AG04450 (cell line): ENCODE results near the gene ADAMTSL4. TPM values are rescaled to one million over a fixed set of nuclear protein-coding genes. Genes with fewer than 3 reads are reported as not detected.

Source experiments
- CTCF ChIA-PET: fragments of 300-600, 350-600 bp; formaldehyde crosslinking; extraction: SDS; loops from one replicate; lab custom pipeline; 2022; ENCODE audit warnings: antibody characterized with exemption, inconsistent platforms; lab: Charles Lee
- POLR2A ChIA-PET: fragments of 350-600 bp; formaldehyde crosslinking; extraction: SDS; loops from one replicate; lab custom pipeline; 2021; ENCODE audit warnings: antibody characterized with exemption, inconsistent platforms; lab: Yijun Ruan, JAX
- DNase-seq: peaks from one replicate; pipeline ENCODE4 v3.0.0-alpha.2; 2011; ENCODE audit warnings: low read depth, low spot score
- H3K27ac ChIP-seq: one replicate; pipeline ENCODE4 v1.5.1; 2012; ENCODE audit warnings: low read depth, low read length, control low read depth
- H3K27me3 ChIP-seq: one replicate; pipeline ENCODE4 v1.6.0; 2012; ENCODE audit warnings: low read length; ENCODE audit not compliant: control insufficient read depth, insufficient read depth
- H3K4me3 ChIP-seq: 2 replicates; pipeline ENCODE4 v1.5.1; 2011; ENCODE audit warnings: mild to moderate bottlenecking, low read depth, low read length, control low read depth
- H3K9me3 ChIP-seq: 2 replicates; pipeline ENCODE4 v1.5.1; 2012; ENCODE audit warnings: low read length; ENCODE audit not compliant: control insufficient read depth, insufficient read depth
- polyA plus RNA-seq: library from polyadenylated mRNA; depleted of rRNA; stranded (reverse); fragments of >200 nt; gene quantifications from 2 replicates; pipeline ENCODE4 v1.2.3, GENCODE V29; 2011
- TF ChIP-seq, protein P1 (sequence below): IDR thresholded peaks from 2 replicates; pipeline ENCODE4 v1.5.1; 2011; ENCODE audit warnings: low read depth, low read length, control low read depth, inconsistent platforms

The ADAMTSL4 gene
- polyA plus RNA-seq, 1 experiment, result 4.2 TPM

DNA sequence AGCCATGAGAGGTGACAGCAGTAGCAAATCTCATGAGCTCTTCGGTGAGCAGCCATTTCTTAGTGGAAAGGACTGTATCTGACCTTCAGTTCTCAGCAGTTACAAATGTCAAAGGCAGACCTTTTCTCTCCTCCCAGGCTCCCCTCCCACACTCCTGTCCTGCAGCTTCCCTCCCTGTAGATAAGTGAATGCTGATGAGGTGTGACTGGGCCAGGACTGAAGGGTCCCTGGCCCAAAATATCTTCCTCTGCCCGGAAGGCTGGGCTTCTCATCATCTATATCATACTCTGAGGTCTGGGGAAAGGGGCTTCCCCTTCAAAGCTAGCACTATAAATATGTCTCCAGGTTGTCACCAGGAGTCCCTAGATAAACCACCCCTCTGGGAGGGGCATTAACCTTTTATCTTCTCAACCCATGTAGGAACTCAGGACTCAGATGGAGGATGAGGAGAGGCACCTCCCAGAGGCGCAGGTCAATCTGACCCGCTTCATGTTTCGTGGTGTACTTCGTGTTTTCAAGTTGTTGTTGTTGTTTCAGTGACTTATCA lies 3.6 kb upstream of the ADAMTSL4 start:
- CTCF ChIA-PET, result interaction anchor here (2.3 to 7.2 kb wide), 2 partner anchors 13 to 15 kb away, joined by 18 to 64 read pairs; no protein-coding TSS in a partner anchor
- TF ChIP-seq, protein P1, sequence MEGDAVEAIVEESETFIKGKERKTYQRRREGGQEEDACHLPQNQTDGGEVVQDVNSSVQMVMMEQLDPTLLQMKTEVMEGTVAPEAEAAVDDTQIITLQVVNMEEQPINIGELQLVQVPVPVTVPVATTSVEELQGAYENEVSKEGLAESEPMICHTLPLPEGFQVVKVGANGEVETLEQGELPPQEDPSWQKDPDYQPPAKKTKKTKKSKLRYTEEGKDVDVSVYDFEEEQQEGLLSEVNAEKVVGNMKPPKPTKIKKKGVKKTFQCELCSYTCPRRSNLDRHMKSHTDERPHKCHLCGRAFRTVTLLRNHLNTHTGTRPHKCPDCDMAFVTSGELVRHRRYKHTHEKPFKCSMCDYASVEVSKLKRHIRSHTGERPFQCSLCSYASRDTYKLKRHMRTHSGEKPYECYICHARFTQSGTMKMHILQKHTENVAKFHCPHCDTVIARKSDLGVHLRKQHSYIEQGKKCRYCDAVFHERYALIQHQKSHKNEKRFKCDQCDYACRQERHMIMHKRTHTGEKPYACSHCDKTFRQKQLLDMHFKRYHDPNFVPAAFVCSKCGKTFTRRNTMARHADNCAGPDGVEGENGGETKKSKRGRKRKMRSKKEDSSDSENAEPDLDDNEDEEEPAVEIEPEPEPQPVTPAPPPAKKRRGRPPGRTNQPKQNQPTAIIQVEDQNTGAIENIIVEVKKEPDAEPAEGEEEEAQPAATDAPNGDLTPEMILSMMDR, result no peak
- Histone ChIP-seq H3K27me3 (no peaks in the 10 kb centered on the region), H3K9me3 (no peaks in the 10 kb centered on the region), H3K27ac (no peak overlapping the region), H3K4me3 (no peak overlapping the region)
- POLR2A ChIA-PET, result no interaction called here
- no peak for DNase-seq

DNA sequence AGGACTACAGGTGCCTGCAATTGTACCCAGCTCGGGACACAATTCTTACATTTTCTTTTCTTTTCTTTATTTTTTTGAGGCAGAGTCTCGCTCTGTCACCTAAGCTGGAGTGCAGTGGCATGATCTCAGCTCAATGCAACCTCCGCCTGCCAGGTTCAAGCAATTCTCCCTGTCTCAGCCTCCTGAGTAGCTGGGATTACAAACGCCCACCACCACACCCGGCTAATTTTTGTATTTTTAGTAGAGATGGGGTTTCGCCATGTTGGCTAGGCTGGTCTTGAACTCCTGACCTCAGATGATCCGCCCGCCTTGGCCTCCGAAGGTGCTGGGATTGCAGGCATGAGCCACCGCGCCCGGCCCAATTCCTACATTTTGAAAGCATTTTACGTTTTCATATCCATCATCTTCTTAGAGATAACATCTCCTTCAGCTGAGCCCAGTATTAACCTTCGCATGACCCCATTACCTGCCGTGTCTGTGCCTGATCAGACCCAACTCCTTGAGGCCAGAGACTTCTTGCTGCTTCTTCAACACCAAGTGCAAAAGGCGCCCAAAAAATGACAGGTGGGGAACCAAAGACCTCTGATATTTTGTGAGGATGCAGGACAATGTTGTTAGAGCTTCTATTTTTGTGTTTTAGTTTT lies 2.8 kb upstream of the ADAMTSL4 start:
- Histone ChIP-seq H3K9me3 (no peaks in the 10 kb centered on the region), H3K27me3 (no peaks in the 10 kb centered on the region), H3K27ac (no peak overlapping the region), H3K4me3 (no peak overlapping the region)
- CTCF ChIA-PET, result interaction anchor here (2.4 to 7.2 kb wide), 2 partner anchors 14 kb away, joined by 9 to 64 read pairs; no protein-coding TSS in a partner anchor
- POLR2A ChIA-PET, result no interaction called here
- TF ChIP-seq, protein P1, result no peak
- no peak for DNase-seq

DNA sequence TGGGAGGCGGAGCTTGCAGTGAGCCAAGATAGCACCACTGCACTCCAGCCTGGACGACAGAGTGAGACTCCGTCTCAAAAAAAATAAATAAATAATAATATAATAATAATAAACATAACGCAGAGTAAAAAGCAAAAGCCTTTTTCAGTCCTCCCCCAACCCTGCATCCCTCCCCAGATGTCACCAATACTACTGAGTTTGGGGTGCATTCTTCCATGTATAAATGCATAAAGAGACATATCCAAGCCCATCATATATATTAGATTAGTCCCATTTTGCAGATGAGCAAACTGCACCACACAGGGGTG lies 930 bp upstream of the ADAMTSL4 start:
- H3K4me3 ChIP-seq, result peak overlapping the region; percentile 64
- no peak for DNase-seq
- CTCF ChIA-PET, result interaction anchor here (0.6 to 7.2 kb wide), 4 partner anchors 11 to 27 kb away, joined by 3 to 64 read pairs (median 6); no protein-coding TSS in a partner anchor
- H3K9me3 ChIP-seq, result no peaks in the 10 kb centered on the region
- TF ChIP-seq, protein P1, result no peak
- no peaks in the 10 kb centered on the region for H3K27me3 ChIP-seq
- POLR2A ChIA-PET, result interaction anchor here (0.7 to 1.1 kb wide), 3 partner anchors 13 to 33 kb away, joined by 3 to 4 read pairs (median 4); partner anchors contain the start of gene FALEC
- no peak overlapping the region for H3K27ac ChIP-seq

DNA sequence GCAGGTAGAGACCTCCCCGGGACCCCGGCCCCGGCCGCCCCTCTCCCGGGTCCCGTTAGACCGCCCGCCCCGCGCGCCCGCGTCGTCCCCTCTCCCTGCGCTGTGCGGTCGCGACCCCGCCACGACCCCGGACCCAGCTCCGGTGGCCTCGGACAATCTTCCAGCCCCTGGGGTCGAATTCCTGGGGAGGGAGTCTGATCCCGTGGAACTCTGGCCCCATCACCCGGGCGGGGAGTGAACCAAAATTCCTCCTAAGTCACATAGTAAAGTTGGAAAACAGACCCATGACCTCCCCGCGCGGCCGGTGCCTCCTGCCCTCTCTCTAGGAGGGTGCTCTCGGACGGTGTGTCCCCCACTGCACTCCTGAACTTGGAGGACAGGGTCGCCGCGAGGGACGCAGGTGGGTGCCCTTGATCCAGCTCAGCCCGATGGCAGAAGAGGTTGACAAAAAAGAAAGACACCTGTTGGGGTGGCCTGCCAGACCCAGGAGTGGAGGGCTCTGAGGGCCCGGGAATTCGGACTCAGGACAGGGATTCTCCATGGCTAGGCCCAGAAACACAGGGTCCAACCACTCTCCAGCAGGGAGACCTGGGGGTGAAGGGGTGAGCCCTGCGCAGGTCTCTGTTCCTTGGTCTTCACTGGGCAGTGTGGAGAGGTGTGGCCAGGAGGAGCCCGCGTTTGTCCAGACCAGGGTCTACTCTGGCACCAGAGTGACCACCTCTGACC lies 451 bp downstream of the ADAMTSL4 start:
- POLR2A ChIA-PET, result no interaction called here
- no peaks in the 10 kb centered on the region for H3K9me3 ChIP-seq
- peak overlapping the region; percentile 64 for H3K4me3 ChIP-seq
- DNase-seq, result no peak
- CTCF ChIA-PET, result interaction anchor here (0.7 to 7.2 kb wide), 2 partner anchors 11 to 255 kb away, joined by 7 to 64 read pairs; no protein-coding TSS in a partner anchor
- TF ChIP-seq, protein P1, result 0 out of 2 replicates have a peak, but pooled peaks have one; percentile 4
- H3K27ac ChIP-seq, result no peak overlapping the region
- H3K27me3 ChIP-seq, result no peaks in the 10 kb centered on the region
